Measurements from ENCODE around the gene NPAS1. TPM values are rescaled to one million over a fixed set of nuclear protein-coding genes. Genes with fewer than 3 reads are reported as not detected.

NPAS1 gene, protein sequence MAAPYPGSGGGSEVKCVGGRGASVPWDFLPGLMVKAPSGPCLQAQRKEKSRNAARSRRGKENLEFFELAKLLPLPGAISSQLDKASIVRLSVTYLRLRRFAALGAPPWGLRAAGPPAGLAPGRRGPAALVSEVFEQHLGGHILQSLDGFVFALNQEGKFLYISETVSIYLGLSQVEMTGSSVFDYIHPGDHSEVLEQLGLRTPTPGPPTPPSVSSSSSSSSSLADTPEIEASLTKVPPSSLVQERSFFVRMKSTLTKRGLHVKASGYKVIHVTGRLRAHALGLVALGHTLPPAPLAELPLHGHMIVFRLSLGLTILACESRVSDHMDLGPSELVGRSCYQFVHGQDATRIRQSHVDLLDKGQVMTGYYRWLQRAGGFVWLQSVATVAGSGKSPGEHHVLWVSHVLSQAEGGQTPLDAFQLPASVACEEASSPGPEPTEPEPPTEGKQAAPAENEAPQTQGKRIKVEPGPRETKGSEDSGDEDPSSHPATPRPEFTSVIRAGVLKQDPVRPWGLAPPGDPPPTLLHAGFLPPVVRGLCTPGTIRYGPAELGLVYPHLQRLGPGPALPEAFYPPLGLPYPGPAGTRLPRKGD
- total RNA-seq (2021) (1.4 and 3.7 TPM in 2 replicates), Bru-seq, nascent RNA (percentile 15 among the genes with signal in this experiment), BruChase-seq, experiment 1, labeled RNA remaining after a 2-hour chase (percentile 22 among the genes with signal in this experiment), BruChase-seq, experiment 2, labeled RNA remaining after a 6-hour chase (percentile 24 among the genes with signal in this experiment)
- long read RNA-seq, partial matches to known transcripts, result 13 of 31 reads
- long read RNA-seq, other reads (novel, unspliced or antisense), result 18 of 31 reads

DNA sequence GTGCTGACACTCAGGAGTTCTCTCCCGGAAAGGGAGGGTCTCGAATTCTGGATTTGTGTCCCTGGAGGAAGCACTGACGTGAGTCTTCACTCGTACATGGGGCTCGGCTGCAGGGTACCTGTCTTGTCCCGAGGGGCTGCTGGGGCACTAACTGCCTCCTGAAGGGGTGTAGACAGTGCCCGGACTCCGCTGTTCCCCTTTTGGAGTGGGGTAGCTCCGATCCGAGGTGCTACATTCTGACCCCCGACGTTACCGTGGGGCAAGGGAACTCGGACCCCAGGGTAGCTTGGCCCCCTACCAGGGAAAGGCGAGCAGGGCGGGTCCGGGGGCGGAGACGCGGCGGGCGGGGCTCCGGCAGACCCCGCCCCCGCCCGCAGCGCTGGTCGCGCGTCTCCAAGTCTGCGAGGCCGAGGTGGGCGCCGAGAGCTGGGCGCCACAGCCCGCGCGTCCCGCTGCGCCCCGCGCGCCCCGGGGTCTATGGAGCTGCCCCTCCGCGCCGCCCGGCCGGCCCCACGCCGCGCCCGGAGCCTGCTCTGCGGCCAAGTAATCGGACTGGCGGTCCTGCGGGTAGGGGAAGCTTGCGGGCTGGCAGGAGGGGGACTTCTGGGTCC, at the start of gene NPAS1:
NPAS1 (plus strand) TSS at position 407 of the 611 bp plus-strand sequence. CDS start 1,211 bp downstream, outside the sequence.
- no peaks in the 10 kb centered on the region for H3K9me2 ChIP-seq (ENCODE audit: insufficient read depth)
- ChIA-PET CTCF (interaction anchor here (0.5 kb wide), 2 partner anchors 15 to 37 kb away, joined by 5 to 15 read pairs; no protein-coding TSS in a partner anchor), POLR2A (ENCODE audit: unreplicated experiment) (no interaction called here)
- H3K27me3 ChIP-seq (ENCODE audit: insufficient read depth, low read depth), result peaks cover 42% of the 10 kb centered on the region
- intact Hi-C loops (cut with micrococcal nuclease; ENCODE audit: unreplicated experiment), result loop anchor here (10.0 kb wide), 1 partner anchor 405 kb away; no protein-coding TSS in a partner anchor
- H3K4me2 ChIP-seq, result no peak within 1 kb of the TSS
- BruUV-seq (replicated peaks), result no TSS peak
- H3K4me3 ChIP-seq, result no peak within 1 kb of the TSS
- H3K4me1 ChIP-seq (replicated peaks; ENCODE audit: insufficient read depth), result 0 out of 2 replicates have a peak, but pooled peaks cover 5% of the 10 kb centered on the region
- peaks cover 14% of the 10 kb centered on the region; the same call in 1 of the 2 replicates for H3F3A ChIP-seq (ENCODE audit: insufficient read depth, low read depth)
- DNase-seq, result no peak
- H3K36me3 ChIP-seq (ENCODE audit: low read depth), result no peaks in the 10 kb centered on the region
- no peaks in the 10 kb centered on the region for H3K79me2 ChIP-seq (ENCODE audit: low read depth)
- H3K9me3 ChIP-seq (ENCODE audit: insufficient read depth, low read depth), result no peaks in the 10 kb centered on the region
- H3K27ac ChIP-seq, result no peak within 1 kb of the TSS
- no peak for TF ChIP-seq CTCF (conservative IDR thresholded peaks at IDR 0.05)
- no peak for TF ChIP-seq EZH2 (IDR thresholded peaks at IDR 0.05; ENCODE audit: low read depth)
- no peaks in the 10 kb centered on the region for H4K20me1 ChIP-seq (ENCODE audit: insufficient read depth)
- H2AFZ ChIP-seq, result no peak within 1 kb of the TSS

DNA sequence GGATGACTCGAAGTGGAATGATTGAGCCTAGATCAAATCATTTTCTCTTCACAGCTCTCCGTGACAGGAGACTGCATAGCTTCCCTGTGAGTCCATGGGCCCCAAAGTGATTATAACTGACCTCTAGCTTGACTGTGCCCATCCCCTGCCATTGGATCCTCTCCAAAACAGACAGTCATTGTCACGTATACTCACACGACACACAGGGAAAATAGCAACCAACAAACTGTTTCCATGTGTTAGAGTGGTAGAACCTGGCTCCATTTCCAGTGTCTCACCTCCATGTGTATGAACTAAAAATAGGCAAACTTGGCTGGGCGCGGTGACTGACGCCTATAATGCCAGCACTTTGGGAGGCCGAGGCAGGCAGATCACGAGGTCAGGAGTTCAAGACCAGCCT, 48.8 kb upstream of the NPAS1 start:
- Histone ChIP-seq H3K9me2 (ENCODE audit: insufficient read depth) (no peaks in the 10 kb centered on the region), H3K4me1 (replicated peaks; ENCODE audit: insufficient read depth) (peaks cover 8% of the 10 kb centered on the region), H4K20me1 (ENCODE audit: insufficient read depth) (peaks cover 10% of the 10 kb centered on the region), H3K27ac (no peak overlapping the region), H2AFZ (no peak overlapping the region), H3K9me3 (ENCODE audit: insufficient read depth, low read depth) (no peaks in the 10 kb centered on the region), H3K4me3 (no peak overlapping the region), H3K36me3 (ENCODE audit: low read depth) (no peaks in the 10 kb centered on the region), H3F3A (ENCODE audit: insufficient read depth, low read depth) (peaks cover 14% of the 10 kb centered on the region; the same call in 1 of the 2 replicates), H3K4me2 (no peak overlapping the region), H3K79me2 (ENCODE audit: low read depth) (peaks cover 33% of the 10 kb centered on the region; the same call in 1 of the 2 replicates), H3K27me3 (ENCODE audit: insufficient read depth, low read depth) (no peaks in the 10 kb centered on the region)
- peak; percentile 16 to 26 for DNase-seq
- no TSS peak for BruUV-seq (replicated peaks)
- intact Hi-C loops (cut with micrococcal nuclease; ENCODE audit: unreplicated experiment), result no loop called here
- ChIA-PET CTCF (no interaction called here), POLR2A (ENCODE audit: unreplicated experiment) (no interaction called here)
- TF ChIP-seq EZH2 (IDR thresholded peaks at IDR 0.05; ENCODE audit: low read depth) (no peak), CTCF (conservative IDR thresholded peaks at IDR 0.05) (no peak)

DNA sequence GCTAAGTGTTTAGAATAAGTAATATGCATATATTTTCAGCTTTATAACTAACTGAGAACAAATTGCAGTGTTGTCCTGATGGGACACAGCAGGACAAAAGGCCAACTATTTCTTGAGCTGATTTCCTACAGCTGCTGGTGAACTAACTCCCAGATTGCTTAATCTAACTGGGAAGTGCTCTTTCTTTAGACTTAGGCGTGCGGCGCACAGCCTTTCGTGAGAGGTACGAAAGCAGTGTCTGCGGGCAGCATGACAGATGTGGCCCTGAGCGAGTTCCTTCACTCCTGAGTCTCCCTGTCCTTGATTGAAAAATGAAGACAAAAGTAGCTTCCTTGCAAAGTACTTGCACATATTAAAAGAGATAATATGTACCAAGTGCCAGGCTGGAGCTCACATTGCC, 47.3 kb upstream of the NPAS1 start:
- DNase-seq, result peak in 1 of 2 experiments; percentile 27
- Histone ChIP-seq H2AFZ (no peak overlapping the region), H3K36me3 (ENCODE audit: low read depth) (no peaks in the 10 kb centered on the region), H3K79me2 (ENCODE audit: low read depth) (peaks cover 23% of the 10 kb centered on the region), H3K9me3 (ENCODE audit: insufficient read depth, low read depth) (no peaks in the 10 kb centered on the region), H3F3A (ENCODE audit: insufficient read depth, low read depth) (peaks cover 18% of the 10 kb centered on the region; the same call in 1 of the 2 replicates), H4K20me1 (ENCODE audit: insufficient read depth) (no peaks in the 10 kb centered on the region; the same call in none of the 2 replicates), H3K27me3 (ENCODE audit: insufficient read depth, low read depth) (no peaks in the 10 kb centered on the region), H3K9me2 (ENCODE audit: insufficient read depth) (no peaks in the 10 kb centered on the region), H3K4me3 (no peak overlapping the region), H3K27ac (no peak overlapping the region), H3K4me1 (replicated peaks; ENCODE audit: insufficient read depth) (peaks cover 21% of the 10 kb centered on the region), H3K4me2 (no peak overlapping the region)
- POLR2A ChIA-PET (ENCODE audit: unreplicated experiment), result interaction anchor here (0.6 kb wide), 1 partner anchor 171 kb away, joined by 4 read pairs; no protein-coding TSS in a partner anchor
- CTCF ChIA-PET, result no interaction called here
- intact Hi-C loops (cut with micrococcal nuclease; ENCODE audit: unreplicated experiment), result no loop called here
- BruUV-seq (replicated peaks), result no TSS peak
- TF ChIP-seq EZH2 (IDR thresholded peaks at IDR 0.05; ENCODE audit: low read depth) (no peak), CTCF (conservative IDR thresholded peaks at IDR 0.05) (no peak)

All from PC-9 (cell line).